Small intestine (tissue), 7 donors: ENCODE results near the gene NPIPA5. TPM values are rescaled to one million over a fixed set of nuclear protein-coding genes. Genes with fewer than 3 reads are reported as not detected.
"Not testable (repeated sequence)": the region's sequence is repeated elsewhere in the genome, so short reads cannot be mapped to it uniquely, and the experiment has no call there.

ENCODE experiments used
- DNase-seq, 2 donors: peaks; one replicate each; pipeline versions ENCODE4 v3.0.0 to v3.0.0-alpha.2; 2013
- FAIRE-seq: peaks from 2 replicates; lab custom pipeline; 2012; peaks lifted over from hg19 to GRCh38; lab: Jason Lieb, UNC
- H3K27ac ChIP-seq, 3 donors: one replicate each; pipeline ENCODE4 v1.5.1; 2013; ENCODE audit warnings: low read length in 2 of 3, mild to moderate bottlenecking in 2 of 3, control low read depth in 1 of 3, inconsistent platforms in 1 of 3, low read depth in 1 of 3, moderate library complexity in 1 of 3
- H3K27me3 ChIP-seq, 3 donors: one replicate each; pipeline ENCODE4 v1.6.1; 2013; ENCODE audit warnings: low read length in 3 of 3, inconsistent platforms in 1 of 3; ENCODE audit not compliant: control insufficient read depth in 3 of 3, insufficient read depth in 3 of 3
- H3K36me3 ChIP-seq, 3 donors: one replicate each; pipeline ENCODE4 v1.6.1; 2013; ENCODE audit warnings: low read length in 3 of 3, inconsistent platforms in 1 of 3, low read depth in 1 of 3, mild to moderate bottlenecking in 1 of 3, moderate library complexity in 1 of 3; ENCODE audit not compliant: control insufficient read depth in 3 of 3, insufficient read depth in 2 of 3
- H3K4me1 ChIP-seq, 3 donors: one replicate each; pipeline ENCODE4 v1.6.1; 2013; ENCODE audit warnings: low read length in 2 of 3, inconsistent platforms in 1 of 3, low read depth in 1 of 3, mild to moderate bottlenecking in 1 of 3, moderate library complexity in 1 of 3; ENCODE audit not compliant: control insufficient read depth in 3 of 3, insufficient read depth in 2 of 3
- H3K4me3 ChIP-seq, 3 donors: one replicate each; pipeline ENCODE4 v1.5.1; 2013; ENCODE audit warnings: low read length in 3 of 3, control low read depth in 1 of 3, inconsistent platforms in 1 of 3, low read depth in 1 of 3, mild to moderate bottlenecking in 1 of 3, moderate library complexity in 1 of 3
- H3K9me3 ChIP-seq, 2 donors: one replicate each; pipeline ENCODE4 v1.6.1; 2013; ENCODE audit warnings: low read depth in 1 of 2, low read length in 1 of 2; ENCODE audit not compliant: control insufficient read depth in 2 of 2, insufficient read depth in 1 of 2
- WGBS, 3 donors: extraction: QIAGEN DNeasy Blood & Tissue Kit; methylation state at CpG; one replicate each; pipeline ENCODE4 v1.1.7; 2013; 5-methylcytosine and 5-hydroxymethylcytosine counted together
- polyA plus RNA-seq, 4 donors: library from polyadenylated mRNA; stranded (reverse) in 3 of 4; unstranded in 1 of 4; fragments of 200-250 nt in 3 of 4; fragments of 120-200 nt in 1 of 4; gene quantifications; one replicate each; pipeline versions ENCODE4 v1.2.1 to v1.2.3, GENCODE V29; 2013
- donor health status: healthy with polysubstance abuse.
- donor health status: control.
- donor health status: control.
- donor health status: Bipolar disorder and iron deficiency.
- donor health status: healthy.

The NPIPA5 gene
- polyA plus RNA-seq, 4 donors, result 2.5 to 17.4 (median 12.6) TPM

DNA sequence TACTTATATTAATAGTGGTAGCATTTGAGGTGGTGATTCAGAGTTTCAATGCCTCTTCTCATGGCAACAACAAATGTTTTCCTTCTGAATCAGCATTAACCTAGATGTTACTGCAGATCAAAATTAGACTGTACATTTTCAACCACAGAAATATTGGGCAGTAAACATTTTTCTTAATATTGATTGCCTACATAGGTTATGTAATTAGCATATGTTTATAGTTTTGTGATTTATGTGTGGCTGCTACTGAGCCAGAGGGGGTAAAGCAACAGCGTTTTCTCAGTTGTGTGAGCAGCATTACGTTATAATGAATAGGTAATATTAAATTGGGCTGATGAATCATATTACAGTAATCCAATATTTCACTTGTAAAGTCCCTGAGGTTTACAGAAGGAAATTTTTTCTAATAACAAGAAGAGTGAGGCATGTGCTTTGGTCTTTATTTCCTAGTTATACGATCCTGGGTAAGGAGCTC, 37.5 kb upstream of the NPIPA5 start:
- H3K27me3 ChIP-seq, result no peaks in the 10 kb centered on the region
- H3K4me3 ChIP-seq, result no peak overlapping the region
- DNase-seq (no peak), FAIRE-seq (no peak)
- H3K27ac ChIP-seq, result no peak overlapping the region
- WGBS, 3 donors, result 58 to 69% (median 63%) methylated on average over 3 of the region's 3 CpGs
- H3K36me3 ChIP-seq, result no peaks in the 10 kb centered on the region
- no peaks in the 10 kb centered on the region for H3K4me1 ChIP-seq
- H3K9me3 ChIP-seq, result no peaks in the 10 kb centered on the region

DNA sequence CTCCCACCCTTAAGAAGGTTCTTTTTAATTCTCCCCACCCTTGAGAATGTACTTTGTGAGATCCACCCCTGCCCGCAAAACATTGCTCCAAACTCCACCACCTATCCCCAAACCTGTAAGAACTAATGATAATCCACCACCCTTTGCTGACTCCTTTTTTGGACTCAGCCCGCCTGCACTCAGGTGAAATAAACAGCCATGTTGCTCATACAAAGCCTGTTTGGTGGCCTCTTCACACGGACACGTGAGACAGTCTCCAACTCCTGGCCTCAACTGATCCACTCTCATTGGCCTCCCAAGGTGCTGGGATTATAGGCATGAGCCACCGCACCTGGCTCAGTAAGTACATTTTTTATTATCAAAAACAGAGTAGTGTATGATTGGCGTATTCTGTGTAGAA, 31.4 kb upstream of the NPIPA5 start:
- not testable (repeated sequence) for H3K9me3 ChIP-seq, H3K27me3 ChIP-seq, FAIRE-seq, H3K4me3 ChIP-seq, DNase-seq, H3K27ac ChIP-seq, H3K36me3 ChIP-seq, H3K4me1 ChIP-seq
- 94% methylated on average over 6 of the region's 6 CpGs for WGBS, 3 donors

DNA sequence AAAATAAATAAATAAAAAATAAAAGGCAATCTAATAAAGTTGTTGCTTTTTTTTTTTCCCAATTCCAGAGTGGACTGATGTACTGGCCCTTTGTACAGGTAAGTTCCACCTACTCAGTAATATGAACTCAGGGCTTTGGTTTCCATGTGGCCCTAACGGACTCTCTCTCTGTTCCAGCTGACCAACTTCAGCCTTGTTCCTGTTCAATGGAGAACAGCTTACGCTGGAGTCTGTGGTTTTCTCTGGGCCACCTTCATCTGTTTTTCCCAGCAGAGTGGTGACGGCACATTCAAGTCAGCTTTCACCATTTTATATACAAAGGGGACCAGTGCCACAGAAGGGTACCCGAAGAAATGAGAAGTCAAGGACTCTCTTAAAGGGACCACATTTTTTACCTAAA, 29.7 kb upstream of the NPIPA5 start:
- H3K4me3 ChIP-seq, H3K9me3 ChIP-seq, H3K4me1 ChIP-seq, H3K27me3 ChIP-seq, DNase-seq, H3K36me3 ChIP-seq, H3K27ac ChIP-seq, FAIRE-seq: not testable (repeated sequence)
- 84 to 93% (median 85%) methylated on average over 4 of the region's 4 CpGs for WGBS, 3 donors

DNA sequence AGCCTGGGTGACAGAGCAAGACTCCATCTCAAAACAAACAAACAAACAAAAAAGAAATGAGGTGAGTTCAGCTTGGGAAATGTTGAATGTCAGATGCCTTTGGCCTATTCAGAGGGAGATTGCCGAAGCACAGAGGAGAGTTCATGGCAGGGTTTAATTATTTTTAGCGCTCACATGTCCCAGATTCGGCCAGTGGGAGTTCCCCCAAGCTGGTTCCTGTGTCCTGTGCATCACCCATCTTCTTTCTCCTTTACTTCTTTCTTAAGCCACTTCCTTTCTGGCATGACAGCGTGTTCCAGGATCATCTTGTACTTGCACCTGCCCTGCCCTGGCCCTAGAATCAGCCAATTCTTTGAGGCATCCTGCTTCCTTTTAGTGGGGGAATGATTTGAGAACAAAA, 26.7 kb upstream of the NPIPA5 start:
- DNase-seq (no peak), FAIRE-seq (no peak)
- WGBS, 3 donors, result 62 to 85% (median 79%) methylated on average over 4 of the region's 4 CpGs
- Histone ChIP-seq H3K9me3 (no peaks in the 10 kb centered on the region), H3K4me1 (no peaks in the 10 kb centered on the region), H3K27me3 (no peaks in the 10 kb centered on the region), H3K4me3 (no peak overlapping the region), H3K27ac (no peak overlapping the region), H3K36me3 (peaks cover 0 to 17% (median 2%) of the 10 kb centered on the region in 3 donors)

DNA sequence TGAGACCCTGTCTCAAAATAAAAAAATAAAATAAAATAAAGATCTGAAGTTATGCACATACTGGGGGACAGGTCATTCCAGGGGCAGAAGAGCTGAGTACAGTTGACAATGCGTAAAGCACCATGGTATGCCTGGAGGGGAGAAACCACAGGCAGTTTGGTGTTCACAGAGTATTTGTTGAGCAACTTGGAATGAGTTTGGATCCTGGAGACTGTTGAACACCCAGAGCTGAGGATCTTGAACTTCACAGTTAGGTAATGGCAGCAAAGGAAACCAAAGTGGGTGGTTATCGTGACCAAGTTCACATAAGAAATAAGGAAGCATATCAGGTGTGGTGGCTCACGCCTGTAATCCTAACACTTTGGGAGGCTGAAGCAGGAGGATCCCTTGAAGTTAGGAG, 26.0 kb upstream of the NPIPA5 start:
- not testable (repeated sequence) for H3K4me3 ChIP-seq, H3K27ac ChIP-seq, H3K27me3 ChIP-seq, H3K4me1 ChIP-seq, DNase-seq, FAIRE-seq, H3K9me3 ChIP-seq
- WGBS, 3 donors, result 87 to 92% (median 88%) methylated on average over 3 of the region's 3 CpGs
- peaks cover 0 to 18% (median 1%) of the 10 kb centered on the region in 3 donors for H3K36me3 ChIP-seq

DNA sequence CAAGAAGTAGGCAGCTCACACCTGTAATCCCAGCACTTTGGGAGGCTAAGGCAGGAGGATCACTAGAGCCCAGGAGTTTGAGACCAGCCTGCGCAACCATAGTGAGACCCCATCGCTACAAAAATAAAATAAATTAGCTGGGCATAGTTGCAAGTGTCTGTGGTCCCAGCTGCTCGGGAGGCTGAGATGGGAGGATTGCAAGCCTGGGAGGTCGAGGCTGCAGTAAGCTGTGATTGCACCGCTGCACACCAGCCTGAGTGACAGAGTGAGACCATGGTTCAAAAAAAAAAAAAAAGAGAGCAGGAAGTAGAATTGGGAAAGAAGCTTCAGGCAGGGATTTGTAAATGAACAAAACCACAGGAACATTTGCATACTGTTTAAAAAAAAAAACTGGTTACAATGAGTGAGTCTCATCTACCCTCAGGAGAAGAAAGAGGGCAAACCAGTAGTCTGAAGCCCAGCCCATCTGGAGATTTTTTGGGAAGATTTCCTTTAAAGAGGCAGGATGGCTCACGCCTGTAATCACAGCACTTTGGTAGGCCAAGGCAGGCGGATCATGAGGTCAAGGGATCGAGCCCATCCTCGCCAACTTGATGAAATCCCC, 25.4 kb upstream of the NPIPA5 start:
- no peak for FAIRE-seq
- no peaks in the 10 kb centered on the region for H3K9me3 ChIP-seq
- H3K27ac ChIP-seq, result no peak overlapping the region

DNA sequence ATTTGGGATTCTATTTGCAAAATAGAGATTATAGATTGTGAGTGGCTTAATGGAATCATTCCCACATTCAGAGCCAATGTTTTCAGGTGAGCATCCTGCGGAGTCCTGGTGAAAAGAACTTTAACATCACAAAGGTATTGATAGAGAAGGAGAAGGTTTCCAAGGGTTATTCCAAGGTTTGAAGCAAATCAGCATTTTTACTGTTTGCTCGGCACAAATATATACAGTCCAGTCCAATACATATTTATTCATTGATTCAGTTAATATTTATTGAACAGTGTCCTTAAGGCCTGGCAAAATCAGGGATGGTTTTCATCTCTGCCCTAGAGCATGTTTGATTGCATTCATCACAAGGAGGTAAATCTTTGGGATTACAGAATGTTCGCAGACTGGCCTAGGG, 23.9 kb upstream of the NPIPA5 start:
- Histone ChIP-seq H3K4me3 (no peak overlapping the region), H3K36me3 (peaks cover 0 to 18% (median 0%) of the 10 kb centered on the region in 3 donors), H3K27ac (no peak overlapping the region), H3K9me3 (no peaks in the 10 kb centered on the region), H3K4me1 (peaks cover 0 to 11% (median 0%) of the 10 kb centered on the region in 3 donors), H3K27me3 (no peaks in the 10 kb centered on the region)
- WGBS, 3 donors, result 92 to 93% (median 93%) methylated on average over 3 of the region's 3 CpGs
- DNase-seq, result no peak
- no peak for FAIRE-seq

More for the DNA sequence above, 25.4 kb upstream of the NPIPA5 start:
- Histone ChIP-seq H3K4me1 (peaks cover 0 to 7% (median 0%) of the 10 kb centered on the region in 3 donors), H3K4me3 (no peak overlapping the region), H3K36me3 (peaks cover 0 to 18% (median 0%) of the 10 kb centered on the region in 3 donors), H3K27me3 (no peaks in the 10 kb centered on the region)
- 86 to 97% (median 95%) methylated on average over 9 of the region's 9 CpGs for WGBS, 3 donors
- no peak for DNase-seq

DNA sequence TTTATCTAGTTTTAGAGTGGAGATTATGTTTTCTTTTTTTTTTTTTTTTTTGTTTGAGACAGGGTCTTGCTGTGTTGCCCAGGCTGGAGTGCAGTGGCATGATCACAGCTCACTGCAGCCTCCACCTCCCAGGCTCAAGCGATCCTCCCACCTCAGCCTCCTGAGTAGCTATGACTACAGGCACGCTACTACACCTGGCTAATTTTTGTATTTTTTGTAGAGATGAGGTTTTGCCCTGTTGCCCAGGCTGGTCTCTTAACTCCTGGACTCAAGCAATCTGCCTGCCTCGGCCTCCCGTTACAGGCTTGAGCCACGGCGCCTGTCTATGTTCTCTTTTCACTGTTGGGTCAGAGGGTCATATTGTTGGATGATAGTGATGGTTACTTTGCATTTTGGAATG, 22.2 kb upstream of the NPIPA5 start:
- WGBS, 3 donors, result 93 to 96% (median 93%) methylated on average over 6 of the region's 6 CpGs
- not testable (repeated sequence) for H3K27me3 ChIP-seq, H3K27ac ChIP-seq, DNase-seq, FAIRE-seq, H3K4me3 ChIP-seq, H3K9me3 ChIP-seq
- Histone ChIP-seq H3K4me1 (peaks cover 0 to 11% (median 0%) of the 10 kb centered on the region in 3 donors), H3K36me3 (peaks cover 0 to 18% (median 0%) of the 10 kb centered on the region in 3 donors)

DNA sequence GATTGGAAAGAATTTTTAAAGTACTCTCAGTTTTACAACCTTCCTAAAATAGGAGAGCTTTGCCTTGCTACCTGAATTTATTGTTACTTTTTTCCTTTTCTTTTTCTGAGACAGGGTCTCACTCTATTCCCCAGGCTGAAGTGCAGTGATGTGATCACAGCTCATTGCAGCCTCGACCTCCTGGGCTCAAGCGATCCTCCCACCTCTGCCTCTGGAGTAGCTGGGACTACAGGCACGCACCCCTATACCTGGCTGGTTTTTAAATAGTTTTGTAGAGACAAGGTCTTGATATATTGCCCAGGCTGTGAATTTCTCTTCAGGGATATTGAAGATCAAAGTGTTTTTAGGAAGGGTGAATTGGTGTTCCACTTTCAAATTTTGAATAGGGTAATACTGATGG, 21.2 kb upstream of the NPIPA5 start:
- H3K27ac ChIP-seq, result no peak overlapping the region
- no peak for DNase-seq
- H3K27me3 ChIP-seq, result no peaks in the 10 kb centered on the region
- no peak for FAIRE-seq
- no peaks in the 10 kb centered on the region for H3K9me3 ChIP-seq
- H3K4me3 ChIP-seq, result no peak overlapping the region
- 32 to 68% (median 67%) methylated on average over 3 of the region's 3 CpGs for WGBS, 3 donors
- H3K4me1 ChIP-seq, result peaks cover 0 to 11% (median 0%) of the 10 kb centered on the region in 3 donors
- H3K36me3 ChIP-seq, result peaks cover 0 to 15% (median 0%) of the 10 kb centered on the region in 3 donors
